Dermis blood vessel endothelial cell (primary cell): Measurements from ENCODE around the gene C1QL4. TPM values are rescaled to one million over a fixed set of nuclear protein-coding genes. Genes with fewer than 3 reads are reported as not detected.

ENCODE experiments used
- total RNA-seq: library from RNA; depleted of rRNA; stranded (reverse); fragments of >200 nt; gene quantifications from 2 replicates; pipeline ENCODE4 v1.2.3, GENCODE V29; 2014

Gene C1QL4
- total RNA-seq, 1 donor from 2014 or later, result under 0.01 TPM

Other genes with a start within 250 kb of the C1QL4 start
- 1.2 and 3.7 TPM in 2 replicates for gene DHH, start 242.4 kb downstream of the C1QL4 start, total RNA-seq
- 101 and 122 TPM in 2 replicates for gene LMBR1L, start 226.3 kb downstream of the C1QL4 start, total RNA-seq
- gene TUBA1B, start 205.8 kb downstream of the C1QL4 start, total RNA-seq, result 1,075 and 1,939 TPM in 2 replicates
- 642 and 821 TPM in 2 replicates for gene TUBA1A, start 148.1 kb downstream of the C1QL4 start, total RNA-seq
- 221 and 355 TPM in 2 replicates for gene TUBA1C, start 72.1 kb downstream of the C1QL4 start, total RNA-seq
- not detected in 2 replicates for gene PRPH, start 42.0 kb downstream of the C1QL4 start, total RNA-seq
- gene TROAP, start 13.9 kb downstream of the C1QL4 start, total RNA-seq, result 4.3 and 14.6 TPM in 2 replicates
- gene DNAJC22, start 9.7 kb upstream of the C1QL4 start, total RNA-seq, result 0.85 and 1.1 TPM in 2 replicates
- 23.0 and 30.2 TPM in 2 replicates for gene SPATS2, start 30.3 kb upstream of the C1QL4 start, total RNA-seq
- 0.09 TPM in 1 of 2 replicates, not detected in the other for gene KCNH3, start 201.8 kb upstream of the C1QL4 start, total RNA-seq
- 58.5 and 73.9 TPM in 2 replicates for gene MCRS1, start 231.0 kb upstream of the C1QL4 start, total RNA-seq